Measurements from ENCODE around the gene ZNF586. TPM values are rescaled to one million over a fixed set of nuclear protein-coding genes. Genes with fewer than 3 reads are reported as not detected.

Gene ZNF586
- total and polyA plus RNA-seq, 10 of the 15 experiments (the other 5 are each of a cell fraction or from before 2014, with no cell fraction given) = 3.9 to 24.2 (median 15.0) TPM

DNA sequence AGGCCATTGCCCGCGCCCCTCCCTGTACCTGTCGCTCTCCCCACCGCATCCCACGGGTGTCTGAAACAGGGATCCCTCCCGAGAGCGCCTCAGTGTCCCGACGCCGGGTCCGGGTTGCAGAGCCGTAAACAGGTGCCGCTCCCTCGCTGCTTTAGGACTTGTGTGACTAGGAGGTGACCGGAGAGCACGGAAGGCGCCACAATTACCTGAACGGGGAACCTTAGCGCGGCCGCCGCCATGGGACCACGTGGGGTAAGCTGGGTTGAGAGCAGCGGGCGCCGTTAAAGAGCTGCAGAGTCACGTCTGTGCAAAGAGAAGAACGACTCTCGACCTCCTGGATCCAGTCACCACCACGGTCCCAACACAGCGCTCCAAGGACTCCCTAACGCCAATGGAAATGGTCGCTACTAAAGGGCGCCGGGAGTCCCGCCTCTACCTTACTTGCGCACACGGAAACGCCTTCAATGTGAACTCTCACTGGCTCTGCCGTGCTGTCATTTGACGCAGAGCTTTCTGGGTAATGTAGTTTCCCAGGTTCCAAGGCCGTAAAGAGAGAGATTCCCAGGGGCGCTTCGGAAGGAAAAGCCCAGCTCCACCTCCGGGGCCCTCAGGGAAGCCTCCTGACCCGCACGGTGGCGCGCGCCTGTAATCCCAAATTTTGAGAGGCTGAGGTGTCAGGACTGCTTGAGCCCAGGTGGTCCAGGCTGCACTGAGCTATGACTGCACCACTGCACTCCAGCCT is 45.2 kb downstream of the ZNF586 start, which contains the start of gene ZNF552 (continued):
- TF ChIP-seq, protein P1, sequence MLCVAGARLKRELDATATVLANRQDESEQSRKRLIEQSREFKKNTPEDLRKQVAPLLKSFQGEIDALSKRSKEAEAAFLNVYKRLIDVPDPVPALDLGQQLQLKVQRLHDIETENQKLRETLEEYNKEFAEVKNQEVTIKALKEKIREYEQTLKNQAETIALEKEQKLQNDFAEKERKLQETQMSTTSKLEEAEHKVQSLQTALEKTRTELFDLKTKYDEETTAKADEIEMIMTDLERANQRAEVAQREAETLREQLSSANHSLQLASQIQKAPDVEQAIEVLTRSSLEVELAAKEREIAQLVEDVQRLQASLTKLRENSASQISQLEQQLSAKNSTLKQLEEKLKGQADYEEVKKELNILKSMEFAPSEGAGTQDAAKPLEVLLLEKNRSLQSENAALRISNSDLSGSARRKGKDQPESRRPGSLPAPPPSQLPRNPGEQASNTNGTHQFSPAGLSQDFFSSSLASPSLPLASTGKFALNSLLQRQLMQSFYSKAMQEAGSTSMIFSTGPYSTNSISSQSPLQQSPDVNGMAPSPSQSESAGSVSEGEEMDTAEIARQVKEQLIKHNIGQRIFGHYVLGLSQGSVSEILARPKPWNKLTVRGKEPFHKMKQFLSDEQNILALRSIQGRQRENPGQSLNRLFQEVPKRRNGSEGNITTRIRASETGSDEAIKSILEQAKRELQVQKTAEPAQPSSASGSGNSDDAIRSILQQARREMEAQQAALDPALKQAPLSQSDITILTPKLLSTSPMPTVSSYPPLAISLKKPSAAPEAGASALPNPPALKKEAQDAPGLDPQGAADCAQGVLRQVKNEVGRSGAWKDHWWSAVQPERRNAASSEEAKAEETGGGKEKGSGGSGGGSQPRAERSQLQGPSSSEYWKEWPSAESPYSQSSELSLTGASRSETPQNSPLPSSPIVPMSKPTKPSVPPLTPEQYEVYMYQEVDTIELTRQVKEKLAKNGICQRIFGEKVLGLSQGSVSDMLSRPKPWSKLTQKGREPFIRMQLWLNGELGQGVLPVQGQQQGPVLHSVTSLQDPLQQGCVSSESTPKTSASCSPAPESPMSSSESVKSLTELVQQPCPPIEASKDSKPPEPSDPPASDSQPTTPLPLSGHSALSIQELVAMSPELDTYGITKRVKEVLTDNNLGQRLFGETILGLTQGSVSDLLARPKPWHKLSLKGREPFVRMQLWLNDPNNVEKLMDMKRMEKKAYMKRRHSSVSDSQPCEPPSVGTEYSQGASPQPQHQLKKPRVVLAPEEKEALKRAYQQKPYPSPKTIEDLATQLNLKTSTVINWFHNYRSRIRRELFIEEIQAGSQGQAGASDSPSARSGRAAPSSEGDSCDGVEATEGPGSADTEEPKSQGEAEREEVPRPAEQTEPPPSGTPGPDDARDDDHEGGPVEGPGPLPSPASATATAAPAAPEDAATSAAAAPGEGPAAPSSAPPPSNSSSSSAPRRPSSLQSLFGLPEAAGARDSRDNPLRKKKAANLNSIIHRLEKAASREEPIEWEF (IDR thresholded peaks at IDR 0.05; ENCODE audit: insufficient replicate concordance, low read depth, low read length) = no peak
- TF ChIP-seq IKZF1 (conservative IDR thresholded peaks at IDR 0.05) (peak; percentile 92), BACH1 (IDR thresholded peaks at IDR 0.05; ENCODE audit: borderline replicate concordance) (peak; percentile 52; the same call in 1 of the 2 replicates), BRCA1 (IDR thresholded peaks at IDR 0.05; ENCODE audit: low read depth, low read length) (no peak), NBN (IDR thresholded peaks at IDR 0.05) (no peak; the same call in 1 of the 2 replicates), HCFC1 (IDR thresholded peaks at IDR 0.05; ENCODE audit: low read length) (peak; percentile 92), NFYB (IDR thresholded peaks at IDR 0.05; ENCODE audit: insufficient read depth, low read depth, low read length) (peak; percentile 85), SMARCA5 (IDR thresholded peaks at IDR 0.05) (no peak), ESRRA (IDR thresholded peaks at IDR 0.05; ENCODE audit: low read length) (no peak), HDAC2 (IDR thresholded peaks at IDR 0.05) (no peak), ZNF207 (IDR thresholded peaks at IDR 0.05; ENCODE audit: borderline replicate concordance) (peak; percentile 65; the same call in 1 of the 2 replicates), ZNF384 (IDR thresholded peaks at IDR 0.05; ENCODE audit: borderline replicate concordance, low read depth, low read length) (no peak), EP300 (IDR thresholded peaks at IDR 0.05; ENCODE audit: borderline replicate concordance in 1 of 2, control insufficient read depth in 1 of 2, low read depth in 2 of 2, low read length in 2 of 2) (no peak), KAT2A (conservative IDR thresholded peaks at IDR 0.05; ENCODE audit: control insufficient read depth, low read depth, low read length) (no peak), KLF5 (IDR thresholded peaks at IDR 0.05; ENCODE audit: partially characterized antibody) (peak; percentile 97), ZZZ3 (IDR thresholded peaks at IDR 0.05; ENCODE audit: control insufficient read depth, insufficient read length, low read depth) (no peak), MTA3 (IDR thresholded peaks at IDR 0.05; ENCODE audit: borderline replicate concordance, low read length) (no peak), BCL11A (IDR thresholded peaks at IDR 0.05; ENCODE audit: low read depth, low read length) (no peak), ZNF24 (IDR thresholded peaks at IDR 0.05) (no peak)
- TF ChIP-seq, protein P2, sequence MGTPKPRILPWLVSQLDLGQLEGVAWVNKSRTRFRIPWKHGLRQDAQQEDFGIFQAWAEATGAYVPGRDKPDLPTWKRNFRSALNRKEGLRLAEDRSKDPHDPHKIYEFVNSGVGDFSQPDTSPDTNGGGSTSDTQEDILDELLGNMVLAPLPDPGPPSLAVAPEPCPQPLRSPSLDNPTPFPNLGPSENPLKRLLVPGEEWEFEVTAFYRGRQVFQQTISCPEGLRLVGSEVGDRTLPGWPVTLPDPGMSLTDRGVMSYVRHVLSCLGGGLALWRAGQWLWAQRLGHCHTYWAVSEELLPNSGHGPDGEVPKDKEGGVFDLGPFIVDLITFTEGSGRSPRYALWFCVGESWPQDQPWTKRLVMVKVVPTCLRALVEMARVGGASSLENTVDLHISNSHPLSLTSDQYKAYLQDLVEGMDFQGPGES (IDR thresholded peaks at IDR 0.05) = peak; percentile 70
- TF ChIP-seq, protein P3, sequence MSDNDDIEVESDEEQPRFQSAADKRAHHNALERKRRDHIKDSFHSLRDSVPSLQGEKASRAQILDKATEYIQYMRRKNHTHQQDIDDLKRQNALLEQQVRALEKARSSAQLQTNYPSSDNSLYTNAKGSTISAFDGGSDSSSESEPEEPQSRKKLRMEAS (IDR thresholded peaks at IDR 0.05; ENCODE audit: low read depth, low read length) = 0 out of 2 replicates have a peak, but pooled peaks have one; percentile 31
- TF ChIP-seq, protein P4, sequence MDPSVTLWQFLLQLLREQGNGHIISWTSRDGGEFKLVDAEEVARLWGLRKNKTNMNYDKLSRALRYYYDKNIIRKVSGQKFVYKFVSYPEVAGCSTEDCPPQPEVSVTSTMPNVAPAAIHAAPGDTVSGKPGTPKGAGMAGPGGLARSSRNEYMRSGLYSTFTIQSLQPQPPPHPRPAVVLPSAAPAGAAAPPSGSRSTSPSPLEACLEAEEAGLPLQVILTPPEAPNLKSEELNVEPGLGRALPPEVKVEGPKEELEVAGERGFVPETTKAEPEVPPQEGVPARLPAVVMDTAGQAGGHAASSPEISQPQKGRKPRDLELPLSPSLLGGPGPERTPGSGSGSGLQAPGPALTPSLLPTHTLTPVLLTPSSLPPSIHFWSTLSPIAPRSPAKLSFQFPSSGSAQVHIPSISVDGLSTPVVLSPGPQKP (IDR thresholded peaks at IDR 0.05; ENCODE audit: low read depth, low read length) = no peak
